ENCODE data around the gene NABP2. TPM values are rescaled to one million over a fixed set of nuclear protein-coding genes. Genes with fewer than 3 reads are reported as not detected.

The NABP2 gene
- total RNA-seq, 1 experiment from 2014 or later: 49.0 TPM

DNA sequence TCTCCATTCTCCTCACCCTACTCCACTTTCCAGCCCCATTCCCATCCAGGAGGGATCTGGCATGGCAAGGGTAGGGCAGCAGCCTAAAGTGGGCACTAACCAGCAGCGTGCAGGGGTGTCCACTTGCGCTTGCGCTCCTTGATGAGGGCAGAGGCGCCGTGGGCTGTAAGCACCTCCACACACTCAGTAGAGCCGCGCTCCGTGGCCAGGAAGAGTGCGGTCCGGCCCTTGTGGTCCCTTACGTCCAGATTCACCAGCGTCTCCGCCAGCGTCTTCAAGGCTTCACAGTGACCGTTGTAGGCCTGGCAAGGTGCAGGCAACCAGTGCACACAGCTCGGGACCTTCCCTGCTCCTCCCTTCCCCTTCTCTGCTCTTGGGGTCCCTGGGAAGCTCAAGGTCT is 23.8 kb downstream of the NABP2 start:
- Histone ChIP-seq H4K20me1 (ENCODE audit: control insufficient read depth, insufficient read depth, insufficient read length) (peaks cover 2% of the 10 kb centered on the region), H3K9ac (ENCODE audit: extremely low read depth, insufficient read length, low read length) (no peak overlapping the region), H4K8ac (replicated peaks; ENCODE audit: insufficient read length, low read depth, low read length) (no peak overlapping the region), H2AFZ (ENCODE audit: low read length) (no peak overlapping the region), H3K9me3 (ENCODE audit: control insufficient read depth, low read depth, low read length) (no peaks in the 10 kb centered on the region), H3K18ac (ENCODE audit: insufficient read length, low read depth, low read length) (no peak overlapping the region), H3K27me3 (ENCODE audit: insufficient read depth, low read length) (no peaks in the 10 kb centered on the region), H3K14ac (ENCODE audit: insufficient read depth, low read length) (no peak overlapping the region), H3K56ac (ENCODE audit: insufficient read length, low read depth, low read length) (no peak overlapping the region), H3K27ac (ENCODE audit: insufficient read length, low read depth, low read length) (no peak overlapping the region), H4K5ac (ENCODE audit: insufficient read length, low read depth, low read length) (no peak overlapping the region), H3K79me1 (ENCODE audit: insufficient read depth, low read depth, low read length, poor library complexity, severe bottlenecking) (no peaks in the 10 kb centered on the region), H2BK15ac (ENCODE audit: low read depth, low read length) (no peak overlapping the region), H3K4ac (ENCODE audit: low read depth, low read length) (no peak overlapping the region), H3K4me1 (ENCODE audit: insufficient read depth, low read length) (no peaks in the 10 kb centered on the region), H3K23ac (ENCODE audit: insufficient read length, low read depth, low read length) (no peak overlapping the region), H2AK5ac (ENCODE audit: insufficient read length, low read length) (no peak overlapping the region), H4K91ac (ENCODE audit: insufficient read length, low read depth, low read length) (no peak overlapping the region), H2BK12ac (ENCODE audit: insufficient read length, low read depth, low read length) (no peak overlapping the region), H3K4me2 (ENCODE audit: insufficient read depth, insufficient read length, low read length) (no peak overlapping the region), H3T11ph (ENCODE audit: low read length) (no peak overlapping the region), H2BK5ac (ENCODE audit: insufficient read length, low read length) (no peak overlapping the region), H3K79me2 (ENCODE audit: insufficient read depth, low read length) (no peaks in the 10 kb centered on the region), H3K23me2 (ENCODE audit: insufficient read length, low read depth, low read length, poor library complexity, severe bottlenecking) (no peaks in the 10 kb centered on the region), H2BK20ac (ENCODE audit: low read depth, low read length, poor library complexity, severe bottlenecking) (no peak overlapping the region), H2BK120ac (ENCODE audit: low read depth, low read length, poor library complexity, severe bottlenecking) (no peak overlapping the region)
- WGBS (ENCODE audit: extremely low coverage, insufficient read length, low lambda C conversion rate): no CpG with 5 or more reads among the region's 16 CpGs
- Mint-ChIP-seq H3K27me3 (ENCODE audit: low read depth) (no peaks in the 10 kb centered on the region), H3K27ac (no peak overlapping the region), H3K9me3 (no peaks in the 10 kb centered on the region; a peak in 1 of 5 replicates), H3K4me3 (no peak overlapping the region), H3K36me3 (ENCODE audit: insufficient read depth in 1 of 3, low read depth in 3 of 3) (peaks cover 50 to 87% (median 80%) of the 10 kb centered on the region in 3 experiments; a peak in 6 of 7 replicates), H3K4me1 (no peaks in the 10 kb centered on the region)
- TF ChIP-seq, protein P1, sequence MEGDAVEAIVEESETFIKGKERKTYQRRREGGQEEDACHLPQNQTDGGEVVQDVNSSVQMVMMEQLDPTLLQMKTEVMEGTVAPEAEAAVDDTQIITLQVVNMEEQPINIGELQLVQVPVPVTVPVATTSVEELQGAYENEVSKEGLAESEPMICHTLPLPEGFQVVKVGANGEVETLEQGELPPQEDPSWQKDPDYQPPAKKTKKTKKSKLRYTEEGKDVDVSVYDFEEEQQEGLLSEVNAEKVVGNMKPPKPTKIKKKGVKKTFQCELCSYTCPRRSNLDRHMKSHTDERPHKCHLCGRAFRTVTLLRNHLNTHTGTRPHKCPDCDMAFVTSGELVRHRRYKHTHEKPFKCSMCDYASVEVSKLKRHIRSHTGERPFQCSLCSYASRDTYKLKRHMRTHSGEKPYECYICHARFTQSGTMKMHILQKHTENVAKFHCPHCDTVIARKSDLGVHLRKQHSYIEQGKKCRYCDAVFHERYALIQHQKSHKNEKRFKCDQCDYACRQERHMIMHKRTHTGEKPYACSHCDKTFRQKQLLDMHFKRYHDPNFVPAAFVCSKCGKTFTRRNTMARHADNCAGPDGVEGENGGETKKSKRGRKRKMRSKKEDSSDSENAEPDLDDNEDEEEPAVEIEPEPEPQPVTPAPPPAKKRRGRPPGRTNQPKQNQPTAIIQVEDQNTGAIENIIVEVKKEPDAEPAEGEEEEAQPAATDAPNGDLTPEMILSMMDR (conservative IDR thresholded peaks at IDR 0.05): no peak
- DNase-seq: peak; percentile 27
